UCSD-AML1 (cell line): ENCODE data around the gene MSH3.
A peak's percentile ranks its signal among the peaks of the same experiment; 100 is the strongest.
"Not testable (repeated sequence)": the region's sequence is repeated elsewhere in the genome, so short reads cannot be mapped to it uniquely, and the experiment has no call there.

ENCODE experiments used
- DNase-seq: peaks from one replicate; lab custom pipeline; 2025; ENCODE audit not compliant: unreplicated experiment; lab: John Stamatoyannopoulos, UW

The MSH3 gene

DNA sequence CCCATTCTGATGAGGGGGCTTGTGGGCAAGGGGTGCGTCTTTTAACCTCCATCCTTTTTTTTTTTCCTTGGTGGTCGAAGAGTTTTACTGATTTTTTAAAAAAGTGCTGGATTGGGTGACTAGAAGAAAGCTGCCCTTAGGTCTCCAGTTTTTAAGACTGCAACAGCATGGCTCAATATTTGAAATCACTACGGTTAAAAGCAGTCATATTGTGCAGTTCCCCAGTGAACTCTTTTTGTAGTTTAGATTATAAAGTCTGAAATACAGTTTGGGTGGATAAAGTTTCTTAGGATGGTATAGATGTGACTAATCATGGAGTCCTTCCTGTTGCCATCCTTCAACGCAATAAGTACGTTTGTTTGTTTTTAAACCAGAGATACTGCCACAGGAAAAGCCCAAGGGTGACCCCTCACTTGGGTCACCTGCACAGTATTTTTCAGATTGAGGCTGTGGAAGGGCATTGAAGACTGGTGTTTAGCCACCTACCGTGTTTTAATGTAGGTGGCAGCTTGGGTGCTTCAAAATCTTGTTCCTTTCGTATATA lies 851 bp downstream of the MSH3 start:
- no peak for DNase-seq

DNA sequence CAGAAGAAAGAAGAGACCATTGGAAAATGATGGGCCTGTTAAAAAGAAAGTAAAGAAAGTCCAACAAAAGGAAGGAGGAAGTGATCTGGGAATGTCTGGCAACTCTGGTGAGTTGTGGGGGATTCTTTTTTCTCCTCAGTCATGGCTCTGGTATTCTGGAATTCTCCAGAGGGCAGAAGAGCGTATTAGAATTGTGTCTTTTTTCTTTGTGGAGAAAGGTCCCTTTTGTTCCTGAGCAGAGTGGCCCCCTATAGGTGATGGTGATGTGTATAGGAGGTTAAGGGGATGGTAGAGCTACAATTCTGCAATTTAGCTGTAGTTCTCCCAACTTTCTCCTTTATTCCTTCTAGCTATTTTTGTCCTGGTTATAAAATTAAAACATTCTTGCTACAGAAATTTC lies 2.0 kb downstream of the MSH3 start:
- no peak for DNase-seq

DNA sequence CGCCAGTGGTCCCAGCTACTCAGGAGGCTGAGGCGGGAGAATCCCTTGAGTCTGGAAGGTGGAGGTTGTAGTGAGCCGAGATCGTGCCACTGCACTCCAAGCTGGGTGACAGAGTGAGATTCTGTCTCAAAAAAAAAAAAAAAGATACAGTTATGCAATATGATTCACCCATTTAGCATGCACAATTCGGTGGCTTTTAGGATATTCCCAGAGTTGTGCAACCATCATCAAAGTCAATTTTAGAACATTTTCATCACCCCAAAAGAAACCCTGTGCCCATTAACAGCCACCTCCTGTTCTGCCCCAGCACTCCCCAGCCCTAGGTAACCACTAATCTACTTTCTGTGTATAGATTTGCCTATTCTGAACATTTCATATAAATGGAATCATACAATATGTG lies 4.7 kb downstream of the MSH3 start:
- DNase-seq = no peak

DNA sequence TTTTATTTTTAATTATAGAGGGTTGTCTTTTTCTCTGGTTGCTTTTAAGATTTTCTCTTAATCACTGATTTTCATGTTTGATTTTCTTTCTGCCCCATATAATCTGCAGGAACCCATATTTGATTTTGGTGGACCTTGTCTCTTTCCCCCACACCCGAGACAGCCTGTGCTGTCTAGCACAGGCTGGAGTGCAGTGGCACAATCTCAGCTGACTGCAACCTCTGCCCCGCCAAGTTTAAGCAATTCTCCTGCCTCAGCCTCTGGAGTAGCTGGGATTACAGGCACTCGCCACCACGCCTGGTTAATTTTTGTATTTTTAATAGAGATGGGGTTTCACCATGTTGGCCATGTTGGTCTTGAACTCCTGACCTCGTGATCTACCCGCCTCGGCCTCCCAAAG lies 6.2 kb downstream of the MSH3 start:
- not testable (repeated sequence) for DNase-seq

DNA sequence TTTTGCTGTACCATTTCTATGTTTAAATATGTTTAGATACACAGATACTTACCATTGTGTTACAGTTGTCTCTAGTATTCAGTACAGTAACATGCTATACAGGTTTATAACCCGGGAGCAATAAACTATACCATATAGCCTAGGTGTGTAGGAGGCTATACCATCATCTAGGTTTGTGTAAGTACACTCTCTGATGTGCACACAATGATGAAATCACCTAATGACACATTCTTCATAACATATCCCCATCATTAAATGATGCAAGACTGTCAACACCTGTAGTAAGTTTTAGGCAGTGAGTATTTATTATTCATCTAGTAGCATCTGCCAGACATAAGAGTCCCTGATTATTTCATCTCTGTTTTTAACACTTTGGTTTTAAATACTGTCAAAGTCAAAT lies 7.7 kb downstream of the MSH3 start:
- no peak for DNase-seq

DNA sequence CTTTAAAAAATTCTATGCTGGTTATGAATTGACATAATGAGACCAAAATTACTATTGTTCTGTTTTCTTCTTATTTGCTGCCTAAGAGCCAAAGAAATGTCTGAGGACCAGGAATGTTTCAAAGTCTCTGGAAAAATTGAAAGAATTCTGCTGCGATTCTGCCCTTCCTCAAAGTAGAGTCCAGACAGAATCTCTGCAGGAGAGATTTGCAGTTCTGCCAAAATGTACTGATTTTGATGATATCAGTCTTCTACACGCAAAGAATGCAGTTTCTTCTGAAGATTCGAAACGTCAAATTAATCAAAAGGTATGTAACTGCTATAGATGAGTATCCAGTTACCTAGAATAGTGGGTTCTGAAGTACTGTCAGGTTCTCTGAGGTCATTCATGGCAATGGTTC lies 10.6 kb downstream of the MSH3 start:
- DNase-seq = no peak

DNA sequence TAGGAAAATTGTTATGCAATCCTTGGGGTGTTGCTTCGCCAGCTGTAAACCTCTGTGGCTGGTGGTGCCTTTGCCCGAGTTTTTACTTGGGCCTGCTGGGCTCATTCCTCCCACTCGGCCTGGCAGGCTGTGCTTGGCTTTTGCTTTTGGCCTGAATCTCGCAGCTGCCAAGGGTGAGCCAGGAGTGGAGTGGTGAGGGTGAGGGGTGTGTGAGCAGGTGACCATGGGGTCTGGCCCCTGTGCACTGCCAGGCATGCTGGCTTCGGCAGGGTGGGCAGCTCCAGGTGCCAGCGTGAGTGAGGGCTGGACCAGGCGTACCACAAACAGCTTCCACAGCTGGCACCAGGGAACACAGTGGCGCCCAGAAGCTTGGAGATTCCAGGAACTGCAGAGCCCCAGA lies 12.9 kb downstream of the MSH3 start:
- no peak for DNase-seq

DNA sequence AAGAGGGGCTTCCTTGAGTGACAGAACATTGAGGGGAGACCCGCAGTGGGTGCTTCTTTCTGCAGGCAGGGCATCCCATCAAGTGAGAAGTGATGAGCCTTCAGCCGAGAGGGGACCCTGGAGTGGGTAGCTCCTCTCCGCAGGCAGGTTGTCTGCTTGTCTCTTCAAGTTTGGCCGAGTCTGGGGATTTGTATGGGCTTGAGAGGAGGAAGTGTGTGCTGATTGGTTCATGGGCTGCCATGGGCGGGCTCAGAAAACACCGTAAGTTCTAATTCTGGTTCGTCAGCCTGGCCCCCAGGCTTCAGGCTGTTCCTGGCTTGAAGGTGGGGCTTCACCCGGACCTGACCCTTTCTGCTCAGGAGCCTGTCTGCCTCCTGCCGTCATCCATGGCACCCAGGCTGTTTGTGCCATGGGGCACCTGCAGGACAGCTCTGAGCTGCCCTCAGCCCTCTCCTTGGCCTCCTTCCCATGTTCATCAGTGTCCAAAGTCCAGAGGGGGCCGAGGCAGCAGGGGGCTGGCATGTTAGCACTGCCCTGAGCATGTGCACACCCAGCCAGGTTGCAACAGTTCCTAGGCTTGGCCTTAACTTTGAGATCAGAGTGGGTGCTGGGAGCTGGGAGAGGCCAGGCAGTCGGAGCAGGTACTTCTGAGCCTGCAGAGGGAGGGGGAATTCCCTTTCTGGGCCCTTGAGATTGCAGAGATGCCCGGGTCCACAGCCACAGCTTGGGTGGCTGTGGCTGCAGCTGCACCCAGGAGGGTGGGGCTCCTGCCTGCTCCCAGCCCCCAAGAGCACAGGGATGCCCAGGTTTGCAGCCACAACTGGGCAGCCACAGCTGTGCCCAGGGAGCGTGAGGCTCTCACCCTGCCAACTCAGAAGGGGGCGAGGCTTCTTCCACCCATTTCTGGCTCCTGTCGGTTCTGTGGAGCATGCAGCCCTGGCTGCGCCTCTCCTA lies 13.8 kb downstream of the MSH3 start:
- DNase-seq = no peak

DNA sequence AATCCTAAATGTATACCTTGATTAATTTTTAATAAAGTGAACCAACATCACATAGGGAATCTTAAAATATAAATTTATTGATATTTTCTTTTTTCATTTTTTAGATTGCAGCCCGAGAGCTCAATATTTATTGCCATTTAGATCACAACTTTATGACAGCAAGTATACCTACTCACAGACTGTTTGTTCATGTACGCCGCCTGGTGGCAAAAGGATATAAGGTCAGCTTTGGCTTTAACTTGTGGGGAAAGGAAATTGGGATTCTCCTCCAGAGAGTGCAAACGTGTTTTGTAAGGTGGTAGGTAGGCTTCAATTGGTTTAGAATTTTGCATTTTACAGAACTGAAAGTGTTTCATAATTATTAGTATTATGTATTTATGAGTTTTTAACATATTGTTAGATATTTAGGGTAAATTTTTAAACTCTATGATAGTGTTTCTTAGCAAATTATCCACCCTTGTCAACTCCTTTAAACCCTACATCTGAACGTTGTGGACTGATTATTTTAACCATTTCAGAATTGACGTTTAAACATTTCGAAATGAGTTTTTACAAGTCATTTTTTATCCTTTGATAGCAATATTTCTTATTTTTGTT lies 17.8 kb downstream of the MSH3 start:
- peak; percentile 28 for DNase-seq

DNA sequence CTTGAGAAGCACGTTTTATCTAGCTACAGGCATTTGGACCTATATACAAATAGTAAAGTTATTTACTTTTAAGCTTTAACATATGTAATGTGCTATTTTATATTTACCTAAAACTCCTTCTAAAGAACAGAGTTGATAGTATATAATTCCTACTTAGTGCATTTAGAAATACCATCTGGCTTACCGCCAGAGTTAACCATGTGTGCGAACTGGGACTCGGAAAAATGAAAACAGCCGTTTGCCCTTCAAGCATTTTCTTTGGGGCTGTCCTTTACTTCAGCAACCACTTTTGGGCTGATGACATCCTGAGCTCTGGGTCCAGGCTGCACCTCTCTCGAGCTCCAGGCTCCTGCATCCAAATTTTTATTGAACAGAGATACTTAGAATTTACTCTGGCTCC lies 22.3 kb downstream of the MSH3 start:
- no peak for DNase-seq

DNA sequence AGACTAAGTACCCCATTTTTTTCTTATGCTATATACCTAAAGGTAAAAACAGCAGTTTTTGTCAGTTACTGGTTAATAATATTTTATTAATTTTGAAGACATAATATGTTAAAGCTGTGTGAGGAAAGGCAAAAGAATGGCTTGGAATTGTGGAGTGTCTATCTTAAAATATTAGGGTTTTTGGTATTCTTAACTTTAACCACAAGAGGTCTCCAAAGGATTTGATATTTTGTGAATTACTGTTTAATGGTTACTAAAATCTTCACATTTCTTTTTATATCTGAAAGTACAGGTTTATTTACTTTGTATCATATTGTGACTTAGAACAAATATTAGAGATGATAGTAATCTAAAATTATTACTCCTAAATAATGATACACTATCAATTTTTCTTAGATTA lies 32.3 kb downstream of the MSH3 start:
- DNase-seq = no peak

DNA sequence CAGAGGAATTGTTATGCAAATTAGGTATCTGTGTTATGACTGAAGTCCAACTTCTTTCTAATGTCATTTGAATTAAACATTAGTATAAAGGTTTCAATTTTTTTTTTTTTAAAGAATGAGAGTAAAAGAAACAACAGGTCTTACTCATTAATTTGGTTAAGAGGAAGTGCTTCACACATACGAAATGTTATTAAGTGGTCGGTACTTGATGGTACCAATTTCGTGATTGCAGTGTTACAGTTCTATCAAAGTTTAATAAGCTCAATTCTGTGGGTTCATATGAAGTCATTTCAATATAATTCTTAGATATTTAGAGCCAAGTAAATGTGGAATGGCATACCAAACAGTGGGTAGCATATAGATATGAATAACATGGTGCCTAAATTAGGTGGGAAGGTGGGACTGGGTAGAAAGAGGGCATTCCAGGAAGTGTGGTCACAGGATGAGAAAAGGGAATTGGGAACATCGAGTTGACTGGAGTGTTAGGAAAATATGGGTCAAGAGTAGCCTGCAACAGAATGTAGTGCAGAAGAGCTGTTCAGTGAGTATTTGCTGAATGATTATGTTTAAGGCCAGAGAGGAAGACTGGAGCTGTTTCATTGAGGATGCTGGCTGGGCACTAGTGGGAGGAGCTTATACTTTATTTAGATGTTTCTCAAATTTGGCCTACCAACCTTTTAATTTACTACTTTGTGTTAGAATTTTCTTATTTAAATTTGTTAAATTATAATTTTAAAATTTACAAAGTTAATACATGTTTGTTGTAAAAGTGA lies 34.4 kb downstream of the MSH3 start:
- no peak for DNase-seq

DNA sequence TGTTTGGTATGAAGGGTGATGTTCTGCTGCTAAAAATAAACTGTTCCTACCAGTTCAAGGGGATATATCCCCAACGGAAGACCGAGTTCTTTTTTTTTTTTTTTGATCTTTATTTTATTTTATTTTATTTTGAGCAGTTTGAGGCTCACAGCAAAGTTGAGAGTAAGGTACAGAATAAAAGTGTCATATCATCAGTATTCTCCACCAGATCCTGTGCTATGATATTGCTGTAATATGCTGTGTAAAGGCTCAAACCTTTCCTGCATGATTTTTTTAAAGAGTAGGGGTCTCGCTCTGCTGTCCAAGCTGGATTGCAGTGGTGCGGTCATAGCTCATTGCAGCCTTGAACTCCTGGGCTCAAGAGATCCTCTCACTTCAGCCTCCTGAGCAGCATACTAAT lies 35.2 kb downstream of the MSH3 start:
- DNase-seq = no peak

DNA sequence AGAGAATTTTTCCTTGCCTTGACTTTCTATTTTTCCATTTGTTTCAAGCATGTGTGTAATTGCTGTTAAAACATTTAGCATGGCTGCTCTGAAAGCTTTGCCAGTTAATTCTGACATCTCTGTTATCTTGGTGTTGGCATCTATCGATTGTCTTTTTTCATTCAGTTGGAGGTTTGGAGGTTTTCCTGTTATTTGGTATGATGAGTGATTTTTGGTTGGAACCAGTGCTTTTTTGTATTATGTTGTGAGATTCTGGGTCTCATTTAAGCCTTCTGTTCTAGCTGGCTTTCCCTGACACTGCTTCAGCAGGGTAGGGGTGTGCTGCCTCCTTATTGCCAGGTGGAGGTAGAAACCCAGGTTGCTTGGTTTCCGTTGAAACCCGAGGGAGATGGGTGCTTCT lies 41.2 kb downstream of the MSH3 start:
- no peak for DNase-seq

DNA sequence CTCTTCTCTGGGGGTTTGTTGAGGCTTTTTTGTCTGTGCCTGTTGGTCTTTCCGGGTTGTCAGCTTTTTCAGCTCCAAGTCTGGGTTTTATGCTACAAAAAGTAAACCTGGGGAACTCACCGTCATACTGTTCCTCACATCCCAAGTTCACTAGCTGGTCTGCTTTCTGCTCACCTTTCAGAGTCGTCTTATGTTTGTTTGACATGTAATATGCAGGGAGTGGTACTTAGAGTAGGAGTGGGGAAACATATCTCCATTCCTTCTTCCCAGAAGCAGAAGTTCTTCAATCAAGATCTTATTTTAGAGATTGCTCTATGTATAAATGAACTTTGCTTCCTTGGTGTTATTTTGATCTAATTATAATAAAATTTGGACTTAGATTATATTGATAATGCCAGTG lies 42.0 kb downstream of the MSH3 start:
- no peak for DNase-seq

DNA sequence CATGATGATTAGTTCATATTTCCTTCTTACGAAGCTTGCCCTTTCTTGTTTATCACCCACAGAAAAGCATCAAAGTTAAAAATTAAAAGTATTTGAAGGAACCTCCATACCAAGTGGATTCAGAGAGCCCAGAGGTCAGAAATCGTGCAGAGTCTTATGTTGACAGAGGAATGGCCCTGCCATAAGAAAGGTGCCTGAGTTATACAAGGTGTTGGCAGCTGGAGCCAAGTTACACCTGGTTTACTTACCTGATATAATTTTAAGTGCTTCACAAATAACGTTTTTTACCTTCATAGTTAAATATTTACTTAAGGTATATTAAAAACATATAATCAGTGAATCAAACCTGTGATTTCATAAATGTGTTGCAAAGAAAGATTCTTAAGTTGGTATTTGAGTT lies 42.6 kb downstream of the MSH3 start:
- DNase-seq = no peak

DNA sequence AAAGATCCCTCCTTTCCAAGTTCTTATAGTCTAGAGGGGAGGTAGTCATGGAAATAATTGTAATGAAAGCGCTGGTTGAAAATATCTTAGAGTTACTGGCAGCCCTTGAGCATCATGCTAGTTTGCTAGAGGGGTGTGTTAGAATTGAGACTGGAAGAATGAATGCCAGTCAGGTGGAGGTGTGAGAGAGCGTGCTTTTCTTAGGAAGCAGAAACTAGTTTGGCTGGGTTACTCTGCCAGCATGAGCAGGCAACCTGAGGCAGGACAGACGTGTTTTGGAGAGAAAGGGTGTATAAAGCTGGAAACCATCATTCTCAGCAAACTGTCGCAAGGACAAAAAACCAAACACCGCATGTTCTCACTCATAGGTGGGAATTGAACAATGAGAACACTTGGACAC lies 43.9 kb downstream of the MSH3 start:
- DNase-seq = no peak

DNA sequence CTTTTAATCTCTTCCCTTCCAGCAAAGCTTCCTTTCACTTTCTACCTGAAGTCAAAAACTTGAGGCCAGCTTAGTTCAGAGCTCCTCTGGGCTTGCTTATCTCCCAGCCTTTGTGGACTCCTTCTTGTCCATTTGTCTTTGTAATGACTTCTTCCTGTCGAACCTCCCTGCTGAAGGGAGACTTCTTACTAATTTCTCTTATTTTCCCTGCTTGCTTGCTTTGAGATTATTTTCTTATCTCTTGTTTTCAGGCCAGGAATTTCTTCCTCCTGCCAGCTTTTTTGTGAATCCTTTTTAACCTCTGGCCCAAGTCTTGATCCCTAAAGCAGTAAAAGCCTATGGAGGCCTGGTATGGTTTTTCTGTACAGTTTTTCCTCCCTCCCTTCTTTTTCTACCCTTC lies 47.1 kb downstream of the MSH3 start:
- no peak for DNase-seq

DNA sequence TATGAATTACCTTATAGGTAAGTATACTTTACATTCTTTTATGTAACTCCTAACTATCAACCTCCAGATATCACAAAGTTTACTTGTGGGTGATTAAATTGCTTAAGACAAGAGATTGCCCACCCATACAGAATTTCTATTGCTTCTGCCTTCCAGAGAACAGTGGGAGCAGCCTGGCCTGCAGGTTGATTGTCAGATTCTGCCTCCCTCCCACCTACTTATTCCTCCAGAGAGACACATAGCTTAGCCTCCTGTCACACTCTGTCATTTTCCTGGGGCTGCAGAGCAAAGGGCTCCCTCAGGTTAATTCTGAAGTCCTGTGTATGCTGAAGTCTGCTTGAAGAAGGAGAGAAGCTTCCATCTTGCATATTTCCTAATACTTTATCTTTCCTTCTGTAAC lies 48.8 kb downstream of the MSH3 start:
- DNase-seq = no peak

DNA sequence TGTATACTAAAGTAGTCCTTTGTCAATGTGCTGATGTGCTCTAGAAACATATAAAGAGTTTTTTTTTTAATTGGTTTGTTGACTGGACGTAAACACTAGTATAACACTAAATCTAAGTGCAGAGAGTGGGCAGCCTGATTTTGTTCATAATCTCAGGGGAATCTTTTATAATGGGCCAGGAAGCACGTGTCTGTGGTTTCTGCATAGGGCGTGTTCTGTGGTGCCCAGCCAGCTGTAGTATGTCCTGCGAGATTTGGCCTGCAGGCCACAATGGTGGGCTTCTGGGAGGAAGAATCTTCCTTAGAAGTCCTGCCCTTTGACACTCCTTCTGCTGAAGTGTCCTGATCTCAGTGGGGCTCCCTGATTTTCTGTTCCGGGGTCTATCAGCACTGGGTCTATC lies 49.3 kb downstream of the MSH3 start:
- DNase-seq = no peak

DNA sequence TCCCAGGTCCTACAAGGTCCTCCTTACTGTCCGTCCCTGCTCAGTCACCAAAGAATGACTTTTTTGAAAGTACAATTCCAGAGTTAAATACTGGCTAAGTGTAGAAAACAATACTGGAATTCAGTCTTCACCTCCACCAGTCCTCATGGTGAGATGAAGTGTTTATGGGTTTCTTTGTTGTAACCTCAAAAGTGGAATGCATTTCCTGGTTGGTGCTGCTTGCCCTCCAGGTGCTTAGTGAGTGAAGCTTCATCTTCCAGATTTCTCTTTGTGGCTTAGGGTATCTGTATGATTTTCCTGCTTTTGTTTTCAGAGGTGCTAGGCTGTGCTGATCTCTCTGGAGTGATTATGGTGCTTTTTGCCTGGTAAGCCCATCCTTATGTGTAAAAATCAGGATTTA lies 49.8 kb downstream of the MSH3 start:
- DNase-seq = no peak
